Stimulated activated CD4-positive, alpha-beta T cell treated with anti-CD3 and anti-CD28 coated beads, TNF-alpha, amount 100 ng/mL, for 4 hours (primary cell): Measurements from ENCODE around the gene ELOVL1.
A peak's percentile ranks its signal among the peaks of the same experiment; 100 is the strongest.
"Not testable (repeated sequence)": the region's sequence is repeated elsewhere in the genome, so short reads cannot be mapped to it uniquely, and the experiment has no call there.

Experiments
- DNase-seq, 3 experiments: peaks; one replicate each; pipeline ENCODE4 v3.0.0-alpha.2; 2020; ENCODE audit warnings: low read depth in 3 of 3

Gene ELOVL1

GRCh38 chr1:43367904-43368645, at the start of gene ELOVL1:
ELOVL1 (minus strand) TSS chr1:43368011; CDS start chr1:43365609, 2,402 bp downstream.
- DNase-seq: peak; percentile 63 to 91 (median 68)

GRCh38 chr1:43415901-43416300, 48.1 kb upstream of the ELOVL1 start:
- no peak for DNase-seq

DNA sequence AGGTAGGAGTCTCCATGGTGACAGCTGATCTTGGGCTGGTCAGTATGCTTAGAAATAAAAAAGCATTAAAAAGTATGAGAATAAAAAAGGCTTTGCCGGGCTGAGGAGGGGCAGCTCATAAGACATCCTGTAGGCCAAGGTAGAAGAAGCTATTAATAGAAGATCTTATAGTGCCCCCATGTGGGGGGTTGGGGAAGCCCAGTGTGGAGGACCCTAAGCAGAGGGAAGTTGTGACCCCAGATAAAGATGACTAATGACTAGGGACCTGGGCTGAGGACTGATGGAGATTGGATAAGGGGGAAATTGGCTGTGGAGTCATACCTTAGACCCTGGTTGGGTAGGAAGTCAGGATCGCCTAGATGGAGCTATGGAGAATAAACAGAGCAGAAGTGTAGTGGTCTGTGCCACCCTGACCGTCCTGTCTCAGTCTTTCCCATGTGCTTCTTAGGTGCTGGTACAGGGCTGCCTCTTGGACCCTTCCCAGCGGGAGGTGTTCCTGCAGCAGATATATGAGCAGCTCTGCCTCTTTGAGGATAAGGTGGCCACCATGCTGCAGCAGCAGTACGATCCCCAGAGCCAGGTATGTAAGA, 46.9 kb upstream of the ELOVL1 start:
- DNase-seq: peak; percentile 29 to 56 (median 40)

DNA sequence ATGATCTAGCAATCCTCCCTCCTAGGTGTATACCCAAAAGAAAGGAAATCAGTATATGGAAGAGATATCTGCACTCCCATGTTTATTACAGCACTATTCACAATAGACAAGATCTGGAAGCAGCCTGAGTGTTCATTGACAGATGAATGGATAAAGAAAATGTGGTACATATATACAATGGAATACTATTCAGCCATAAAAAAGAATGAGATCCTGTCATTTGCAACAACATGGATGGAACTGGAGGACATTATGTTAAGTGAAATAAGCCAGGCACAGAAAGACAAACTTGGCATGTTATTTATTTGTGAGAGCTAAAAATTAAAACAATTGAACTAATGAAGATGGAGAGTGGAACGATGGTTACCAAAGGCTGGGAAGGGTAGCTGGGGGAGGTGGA, 45.6 kb upstream of the ELOVL1 start:
- DNase-seq: not testable (repeated sequence)

DNA sequence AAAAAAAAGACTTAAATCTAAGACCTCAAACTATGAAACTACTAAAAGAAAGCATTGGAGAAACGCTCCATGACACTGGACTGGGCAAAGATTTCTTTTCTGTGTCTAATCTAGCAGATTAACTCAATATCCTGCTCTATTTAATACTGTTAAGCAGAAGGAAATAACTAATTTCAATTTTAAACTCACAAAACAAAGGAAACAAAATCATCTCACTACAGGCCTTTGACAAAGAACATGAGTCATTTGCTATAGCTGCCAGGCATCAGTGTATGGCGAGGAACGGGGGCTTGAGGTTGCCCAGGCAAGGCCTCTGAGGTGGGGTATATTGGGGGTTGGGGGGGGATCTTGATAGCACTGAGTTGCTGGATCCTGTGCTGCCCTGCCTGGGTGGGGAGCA, 42.8 kb upstream of the ELOVL1 start:
- DNase-seq: no peak

- DNase-seq: no peak
Observed at GRCh38 chr1:43405876-43406234, 38.0 kb upstream of the ELOVL1 start.

- DNase-seq: no peak
Observed at GRCh38 chr1:43405219-43405875, 37.5 kb upstream of the ELOVL1 start.

DNA sequence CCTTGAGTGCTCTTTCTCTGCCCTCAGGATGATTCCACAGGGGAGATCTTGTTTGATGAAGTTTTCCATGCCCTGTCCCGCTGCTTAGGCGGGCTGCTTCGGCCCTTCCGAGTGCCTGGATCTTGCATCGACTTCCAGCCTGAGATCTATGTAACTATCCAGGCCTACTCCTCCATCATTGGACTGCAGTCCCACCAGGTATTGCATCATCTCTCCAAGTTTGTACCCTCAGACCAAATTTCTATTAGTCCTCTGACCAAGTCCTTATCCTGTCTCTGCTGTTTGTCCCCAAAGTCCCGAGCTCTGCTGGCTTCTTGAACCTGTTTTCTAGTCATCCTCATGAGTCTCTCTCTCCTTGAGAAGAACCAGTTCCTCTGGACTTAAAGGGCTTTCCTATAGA, 36.5 kb upstream of the ELOVL1 start:
- DNase-seq: no peak

GRCh38 chr1:43402089-43402865, 34.5 kb upstream of the ELOVL1 start:
- DNase-seq: no peak

GRCh38 chr1:43400441-43400840, 32.6 kb upstream of the ELOVL1 start:
- DNase-seq: not testable (repeated sequence)

DNA sequence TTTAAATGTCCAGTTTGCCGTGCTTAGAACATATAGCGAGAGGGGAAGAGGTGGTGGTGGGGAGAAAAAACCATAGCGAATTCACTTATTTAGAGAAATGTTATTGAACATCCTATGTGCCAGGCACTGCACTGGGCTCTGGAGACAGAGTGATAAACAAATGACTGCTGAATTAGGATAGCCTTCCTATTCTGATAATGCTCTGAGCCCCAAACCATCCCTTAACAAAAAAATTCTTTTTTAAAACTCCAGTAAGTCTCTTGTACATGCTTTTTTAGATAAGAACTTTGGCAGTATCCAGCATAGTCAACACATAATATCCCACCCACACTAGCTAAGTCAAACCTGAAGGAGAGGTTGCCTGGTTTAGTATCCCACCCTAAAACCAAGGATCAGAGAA, 30.4 kb upstream of the ELOVL1 start:
- no peak for DNase-seq

DNA sequence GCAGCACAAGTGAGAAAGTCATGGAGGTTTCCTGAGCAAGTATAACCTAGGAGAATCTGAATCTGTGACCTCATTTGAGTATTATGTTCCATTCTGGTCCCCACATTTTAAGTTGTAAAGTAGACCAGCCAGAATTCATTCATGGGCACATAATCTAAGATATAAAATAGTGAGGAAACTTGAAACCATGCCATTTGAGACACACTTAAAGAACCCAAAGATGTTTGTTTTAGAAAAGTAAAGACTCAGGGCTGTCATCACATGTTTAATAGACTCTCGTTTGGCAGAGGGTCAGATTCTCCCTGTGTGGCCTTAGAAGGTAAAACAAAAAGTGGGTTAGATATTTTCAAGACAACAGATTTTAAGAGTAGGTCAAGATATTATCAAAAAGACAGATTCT, 28.2 kb upstream of the ELOVL1 start:
- DNase-seq: no peak

DNA sequence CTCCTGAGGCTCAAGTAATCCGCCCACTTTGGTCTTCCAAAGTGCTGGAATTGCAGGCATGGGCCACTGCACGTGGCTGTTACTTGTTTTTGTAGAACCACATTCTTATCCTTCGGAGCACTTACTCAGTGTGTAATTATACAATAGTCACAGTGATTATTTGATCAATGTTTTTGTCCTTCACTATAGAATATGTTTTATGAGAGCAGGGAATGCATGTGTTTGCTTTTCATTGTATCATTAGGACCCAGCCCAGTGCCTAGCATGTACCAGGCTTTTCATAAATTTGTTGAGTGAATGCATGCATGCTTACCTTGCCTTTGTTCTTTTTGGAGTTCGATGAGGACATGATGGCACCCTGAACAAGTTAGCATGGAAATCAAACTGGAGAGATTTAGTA, 27.7 kb upstream of the ELOVL1 start:
- DNase-seq: no peak

- DNase-seq: no peak
Observed at GRCh38 chr1:43392702-43393101, 24.9 kb upstream of the ELOVL1 start.

DNA sequence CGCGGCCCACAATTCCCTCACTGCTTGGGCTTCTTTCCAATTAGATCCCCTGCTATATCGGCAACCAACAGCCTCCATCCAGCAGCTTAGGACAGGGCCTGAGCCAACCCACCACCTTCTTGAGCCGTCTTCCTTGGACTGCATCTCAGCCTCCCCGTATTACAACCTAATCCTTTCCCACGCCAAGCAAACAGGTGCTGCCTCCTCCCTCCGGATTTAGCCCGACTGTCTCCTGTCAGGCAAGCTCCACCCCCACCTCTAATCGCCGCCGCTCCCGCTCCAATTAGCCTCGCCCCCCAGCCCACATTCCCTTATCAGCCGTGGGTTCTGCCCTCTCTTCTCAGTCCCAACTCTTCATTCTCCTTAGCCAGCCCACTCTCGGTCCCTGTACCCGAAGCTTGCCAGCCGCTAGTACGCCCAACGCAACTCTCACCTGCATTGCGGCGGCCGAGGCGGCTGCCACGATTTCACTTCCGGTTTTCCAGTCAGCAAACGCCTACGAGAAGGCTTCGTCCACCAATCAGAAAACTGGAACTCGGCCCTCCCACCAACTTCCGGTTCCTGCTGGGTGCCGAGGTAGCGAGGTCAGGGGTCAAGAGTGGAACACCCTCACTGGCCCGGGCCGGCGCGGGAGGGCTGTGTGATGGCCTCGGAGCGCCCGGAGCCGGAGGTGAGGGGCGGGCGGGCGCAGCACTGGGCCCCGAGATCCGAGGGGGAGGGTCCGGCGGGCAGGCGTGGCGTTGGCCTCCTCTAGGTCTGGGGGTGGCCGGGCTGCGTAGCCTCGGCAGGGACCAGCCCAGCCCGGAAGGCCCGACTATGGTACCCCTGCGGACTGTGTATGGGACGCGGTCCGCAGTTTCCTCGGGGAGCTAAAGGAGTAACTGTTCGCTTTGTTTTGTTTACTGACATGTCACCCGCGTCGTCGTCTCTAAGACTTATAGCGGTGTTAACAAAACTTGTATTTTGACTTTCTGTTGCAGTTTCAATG, 21.8 kb upstream of the ELOVL1 start, which contains the start of the genes MED8 and SZT2:
MED8 (minus strand) TSS at position 475 of the 988 bp plus-strand sequence; CDS start at position 439, 36 bp downstream.
SZT2 (plus strand) TSS at position 574 of the 988 bp plus-strand sequence; CDS start at position 644, 70 bp downstream.
- DNase-seq: peak; percentile 84 to 85 (median 84)

DNA sequence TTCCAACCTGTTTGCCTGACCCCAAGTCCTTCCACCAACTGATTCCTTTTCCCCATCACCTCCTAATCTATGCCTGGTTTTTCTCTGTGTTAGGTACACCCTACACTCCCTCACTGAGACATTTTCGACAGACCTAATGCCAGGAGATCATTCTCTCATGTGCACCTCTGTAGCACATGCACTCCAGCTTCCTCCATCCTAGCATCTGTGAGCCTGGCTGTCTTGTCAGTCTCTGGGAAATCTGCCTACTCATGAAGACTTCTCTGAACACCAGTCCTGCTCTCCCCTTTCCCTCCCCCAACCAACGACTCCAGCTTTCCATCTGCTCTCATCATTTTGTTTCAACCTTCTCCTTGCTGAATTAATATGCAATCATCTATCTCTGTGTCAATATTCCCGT, 20.8 kb upstream of the ELOVL1 start:
- no peak for DNase-seq

DNA sequence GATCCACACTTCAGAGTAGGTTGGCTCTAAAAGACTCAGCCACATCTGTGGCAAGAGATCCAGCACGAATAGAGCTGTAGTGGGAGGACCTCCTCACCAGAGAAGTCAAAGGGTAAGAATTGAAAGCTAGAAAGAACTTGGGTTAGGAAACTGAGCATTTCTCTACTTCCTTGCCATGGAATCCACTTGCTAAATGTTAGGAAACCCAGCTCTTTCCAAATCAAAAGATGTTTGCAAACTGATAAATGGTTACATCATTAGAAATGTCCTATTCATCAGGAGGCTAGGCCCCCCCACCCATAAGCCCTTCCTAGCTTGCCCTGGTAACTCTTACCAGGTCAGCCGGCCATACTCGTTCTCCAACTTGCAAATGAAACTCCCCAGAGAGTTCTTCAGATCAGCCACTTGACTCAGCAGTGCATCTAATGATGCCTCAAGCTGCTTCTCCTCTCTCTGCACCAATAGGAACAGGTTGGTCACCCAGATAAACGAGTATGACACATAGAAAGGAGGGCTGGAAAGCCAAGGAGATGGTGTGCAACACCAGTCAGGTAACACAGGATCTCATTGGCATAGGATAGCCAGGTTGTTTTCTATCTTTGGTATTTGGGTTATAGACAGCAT, 20.3 kb upstream of the ELOVL1 start:
- DNase-seq: no peak

DNA sequence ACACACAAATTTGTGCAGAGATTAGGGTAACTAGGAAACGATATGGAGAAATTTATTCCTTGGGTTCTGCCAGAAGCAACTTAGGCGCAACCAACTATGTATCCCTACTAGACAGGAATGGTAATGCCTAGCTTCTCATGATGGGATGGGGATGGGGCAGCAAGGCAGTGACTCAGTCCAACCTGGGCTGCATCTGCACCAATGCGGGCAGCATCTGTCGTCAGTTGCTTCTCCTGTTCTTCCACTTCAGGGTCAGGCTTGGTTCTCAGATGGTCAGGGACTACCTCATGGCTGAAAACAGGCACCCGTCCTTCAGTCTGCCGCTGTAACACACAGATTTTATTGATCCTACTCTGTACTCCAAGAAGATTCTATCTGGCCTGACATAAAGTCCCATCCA, 18.9 kb upstream of the ELOVL1 start:
- no peak for DNase-seq

DNA sequence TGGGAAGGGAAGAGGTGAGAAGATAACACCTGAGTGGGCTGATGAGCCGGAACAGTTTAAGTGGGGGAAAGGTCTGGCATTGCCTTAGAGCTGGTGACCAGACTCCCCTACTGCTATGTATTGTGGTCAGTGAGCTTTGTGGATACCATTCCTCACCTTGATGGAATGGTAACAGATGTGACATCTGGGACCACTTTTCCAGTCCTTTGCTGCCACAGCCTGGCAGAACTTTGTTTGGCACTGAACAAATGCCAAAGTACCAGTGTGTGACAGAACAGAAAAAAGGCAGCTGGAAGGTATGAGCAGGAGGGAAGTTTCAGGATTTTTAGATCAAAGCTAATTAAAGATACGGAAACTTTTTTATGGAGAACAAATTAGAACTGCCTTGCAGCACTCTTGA, 15.6 kb upstream of the ELOVL1 start:
- no peak for DNase-seq

DNA sequence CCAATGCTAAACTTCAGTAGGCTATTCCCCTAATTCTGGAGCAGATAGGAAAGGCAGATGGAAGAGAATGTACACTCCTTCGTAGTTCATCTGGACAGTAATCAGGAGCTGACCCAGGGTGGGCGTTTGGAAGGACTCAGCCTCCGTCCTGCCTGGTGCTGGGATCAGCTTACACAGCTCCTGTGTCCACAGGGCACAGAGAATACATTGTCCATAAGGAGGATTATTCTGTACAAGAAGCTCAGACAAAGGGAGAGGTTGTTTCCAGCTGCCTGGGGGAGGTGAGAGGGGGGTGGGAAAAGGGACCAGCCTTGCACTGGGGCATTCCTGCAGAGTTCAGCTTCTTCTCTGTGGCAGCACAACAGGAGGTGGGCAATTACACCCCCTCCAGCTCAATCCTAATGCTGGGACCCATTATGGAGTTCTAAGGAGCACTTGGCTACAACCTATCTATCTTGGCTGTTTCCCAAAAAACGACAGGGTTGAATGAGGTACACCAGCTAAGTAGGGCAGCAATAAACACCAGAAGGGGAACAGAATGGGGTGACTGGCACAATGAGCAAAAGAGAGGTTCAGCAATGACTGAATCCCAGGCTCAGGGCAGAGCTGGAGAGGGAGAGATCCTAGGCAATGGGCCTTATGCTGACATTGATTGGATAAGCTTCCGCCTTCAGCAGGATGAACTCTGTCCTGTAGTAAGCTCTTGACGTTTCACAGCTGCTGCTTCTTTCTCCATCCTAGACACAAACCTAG, 14.4 kb upstream of the ELOVL1 start:
- no peak for DNase-seq
